Chondrocyte (in vitro differentiated cells): Measurements from ENCODE around the gene CELF2. TPM values are rescaled to one million over a fixed set of nuclear protein-coding genes. Genes with fewer than 3 reads are reported as not detected.

Experiments
- DNase-seq: peaks from one replicate; pipeline ENCODE4 v3.0.0; 2021; ENCODE audit warnings: mixed read lengths, low spot score
- H3K27ac Mint-ChIP-seq: one replicate; pipeline ENCODE4 v1.8.0; 2021; ENCODE audit warnings: mild to moderate bottlenecking, moderate library complexity, mixed read lengths; ENCODE audit not compliant: unreplicated experiment
- H3K27me3 Mint-ChIP-seq: 2 replicates; pipeline ENCODE4 v1.8.0; 2021; ENCODE audit warnings: low read depth, mixed read lengths
- H3K36me3 Mint-ChIP-seq: 2 replicates; pipeline ENCODE4 v1.8.0; 2021; ENCODE audit warnings: low read depth, mixed read lengths
- H3K4me1 Mint-ChIP-seq: 2 replicates; pipeline ENCODE4 v1.8.0; 2021; ENCODE audit warnings: low read depth, mild to moderate bottlenecking, mixed read lengths
- H3K4me3 Mint-ChIP-seq: one replicate; pipeline ENCODE4 v1.8.0; 2021; ENCODE audit warnings: mild to moderate bottlenecking, moderate library complexity, mixed read lengths; ENCODE audit not compliant: unreplicated experiment
- H3K9me3 Mint-ChIP-seq: 2 replicates; pipeline ENCODE4 v1.8.0; 2021; ENCODE audit warnings: low read depth, mixed read lengths
- CTCF ChIP-seq: fragments of 200-600 bp; sonication (generic); IDR thresholded peaks from 2 replicates; pipeline ENCODE4 v1.5.0; 2021; ENCODE audit warnings: antibody characterized with exemption, mild to moderate bottlenecking, moderate library complexity
- total RNA-seq: library from RNA; stranded (reverse); gene quantifications from 3 replicates; pipeline ENCODE4 v1.2.1, GENCODE V29; 2021

Gene CELF2
- total RNA-seq, 1 donor from 2014 or later, result 44.3 TPM

GRCh38 chr10:11191678-11192077, 174.0 kb downstream of the CELF2 start:
- Mint-ChIP-seq H3K9me3 (no peaks in the 10 kb centered on the region), H3K36me3 (peaks cover 2% of the 10 kb centered on the region), H3K27ac (no peak overlapping the region), H3K4me3 (no peak overlapping the region), H3K27me3 (no peaks in the 10 kb centered on the region), H3K4me1 (peaks cover 10% of the 10 kb centered on the region)
- TF ChIP-seq CTCF, result no peak
- DNase-seq, result no peak

GRCh38 chr10:11192304-11193000, 174.8 kb downstream of the CELF2 start:
- Mint-ChIP-seq H3K4me3 (no peak overlapping the region), H3K9me3 (no peaks in the 10 kb centered on the region), H3K36me3 (peaks cover 4% of the 10 kb centered on the region)

GRCh38 chr10:11193001-11193551, 175.4 kb downstream of the CELF2 start:
- no peak for TF ChIP-seq CTCF
- Mint-ChIP-seq H3K9me3 (no peaks in the 10 kb centered on the region), H3K4me1 (peaks cover 14% of the 10 kb centered on the region), H3K36me3 (peaks cover 4% of the 10 kb centered on the region), H3K27ac (no peak overlapping the region), H3K27me3 (no peaks in the 10 kb centered on the region), H3K4me3 (no peak overlapping the region)
- DNase-seq, result no peak

More at GRCh38 chr10:11192304-11193000, 174.8 kb downstream of the CELF2 start:
- Mint-ChIP-seq H3K27ac (no peak overlapping the region), H3K4me1 (peaks cover 14% of the 10 kb centered on the region), H3K27me3 (no peaks in the 10 kb centered on the region)
- no peak for TF ChIP-seq CTCF
- no peak for DNase-seq

GRCh38 chr10:11194859-11195586, 177.4 kb downstream of the CELF2 start:
- no peak overlapping the region for H3K27ac Mint-ChIP-seq
- H3K36me3 Mint-ChIP-seq, result peaks cover 4% of the 10 kb centered on the region
- no peaks in the 10 kb centered on the region for H3K9me3 Mint-ChIP-seq
- peaks cover 5% of the 10 kb centered on the region for H3K4me1 Mint-ChIP-seq
- no peaks in the 10 kb centered on the region for H3K27me3 Mint-ChIP-seq
- DNase-seq, result no peak
- TF ChIP-seq CTCF, result no peak
- H3K4me3 Mint-ChIP-seq, result no peak overlapping the region

GRCh38 chr10:11195623-11196022, 178.0 kb downstream of the CELF2 start:
- no peaks in the 10 kb centered on the region for H3K9me3 Mint-ChIP-seq
- H3K27ac Mint-ChIP-seq, result no peak overlapping the region
- H3K36me3 Mint-ChIP-seq, result peaks cover 4% of the 10 kb centered on the region
- H3K4me3 Mint-ChIP-seq, result no peak overlapping the region
- peaks cover 4% of the 10 kb centered on the region for H3K4me1 Mint-ChIP-seq
- no peaks in the 10 kb centered on the region for H3K27me3 Mint-ChIP-seq
- DNase-seq, result no peak
- TF ChIP-seq CTCF, result no peak
